Muscle layer of duodenum (tissue), 2 donors: Measurements from ENCODE around the gene SEC23B.

Experiments used
- H3K27ac ChIP-seq: one replicate; pipeline ENCODE4 v1.7.0; 2013; ENCODE audit warnings: mild to moderate bottlenecking, low read length
- H3K27me3 ChIP-seq: one replicate; pipeline ENCODE4 v1.7.0; 2013; ENCODE audit warnings: low read depth, mild to moderate bottlenecking, control low read depth, low read length
- H3K36me3 ChIP-seq, 2 donors: one replicate each; pipeline ENCODE4 v1.7.0; 2013; ENCODE audit warnings: low read length in 2 of 2, control low read depth in 1 of 2, mild to moderate bottlenecking in 1 of 2; ENCODE audit not compliant: insufficient read depth in 2 of 2, control insufficient read depth in 1 of 2
- H3K4me1 ChIP-seq, 2 donors: one replicate each; pipeline ENCODE4 v1.7.0; 2013; ENCODE audit warnings: low read length in 2 of 2, mild to moderate bottlenecking in 2 of 2, control low read depth in 1 of 2, moderate library complexity in 1 of 2; ENCODE audit not compliant: insufficient read depth in 2 of 2, control insufficient read depth in 1 of 2
- H3K4me3 ChIP-seq, 2 donors: one replicate each; pipeline ENCODE4 v1.7.0; 2013; ENCODE audit warnings: low read length in 2 of 2, low read depth in 1 of 2, mild to moderate bottlenecking in 1 of 2
- H3K9me3 ChIP-seq, 2 donors: one replicate each; pipeline ENCODE4 v1.7.0; 2013; ENCODE audit warnings: low read length in 2 of 2, control low read depth in 1 of 2, mild to moderate bottlenecking in 1 of 2; ENCODE audit not compliant: control insufficient read depth in 1 of 2
- donor health status: healthy.

Gene SEC23B

GRCh38 chr20:18507218-18508191, at the start of gene SEC23B:
TSS of gene SEC23B (plus strand) at chr20:18507940. CDS start at chr20:18510836, 2,896 bp downstream.
- peak within 1 kb of the TSS; percentile 98 for H3K27ac ChIP-seq
- H3K36me3 ChIP-seq: peaks cover 3 to 11% of the 10 kb centered on the region in 2 donors
- peak within 1 kb of the TSS; percentile 81 to 99 for H3K4me3 ChIP-seq
- H3K27me3 ChIP-seq: no peaks in the 10 kb centered on the region
- peaks cover 7 to 11% of the 10 kb centered on the region in 2 donors for H3K4me1 ChIP-seq
- H3K9me3 ChIP-seq: no peaks in the 10 kb centered on the region

GRCh38 chr20:18465536-18466200, 42.1 kb upstream of the SEC23B start:
- Histone ChIP-seq H3K27me3 (no peaks in the 10 kb centered on the region), H3K4me3 (peak overlapping the region in 1 of 2 donors; percentile 100), H3K27ac (no peak overlapping the region), H3K9me3 (no peaks in the 10 kb centered on the region), H3K4me1 (peaks cover 0 to 23% of the 10 kb centered on the region in 2 donors), H3K36me3 (peaks cover 0 to 11% of the 10 kb centered on the region in 2 donors)

- Histone ChIP-seq H3K27me3 (no peaks in the 10 kb centered on the region), H3K27ac (no peak overlapping the region), H3K9me3 (no peaks in the 10 kb centered on the region), H3K4me1 (peaks cover 0 to 23% of the 10 kb centered on the region in 2 donors), H3K4me3 (peak overlapping the region; percentile 78 to 100), H3K36me3 (peaks cover 5 to 20% of the 10 kb centered on the region in 2 donors)
Measured at GRCh38 chr20:18466574-18466893, 41.2 kb upstream of the SEC23B start.

- H3K4me1 ChIP-seq: peaks cover 0 to 23% of the 10 kb centered on the region in 2 donors
- H3K27ac ChIP-seq: peak within 1 kb of the TSS; percentile 90
Measured at GRCh38 chr20:18466894-18467730, 40.6 kb upstream of the SEC23B start, which contains the start of the genes DZANK1 and POLR3F. TSS of gene DZANK1 (minus strand) at chr20:18467030. CDS start at chr20:18465358, 1,672 bp downstream. TSS of gene POLR3F (plus strand) at chr20:18467390. CDS start at chr20:18467507, 117 bp downstream.

GRCh38 chr20:18477218-18477617, 30.5 kb upstream of the SEC23B start:
- peaks cover 36 to 63% of the 10 kb centered on the region in 2 donors for H3K36me3 ChIP-seq
- no peak overlapping the region for H3K4me3 ChIP-seq
- no peaks in the 10 kb centered on the region for H3K4me1 ChIP-seq
- H3K9me3 ChIP-seq: no peaks in the 10 kb centered on the region
- no peak overlapping the region for H3K27ac ChIP-seq
- no peaks in the 10 kb centered on the region for H3K27me3 ChIP-seq

More at GRCh38 chr20:18466894-18467730, 40.6 kb upstream of the SEC23B start, which contains the start of the genes DZANK1 and POLR3F:
- Histone ChIP-seq H3K36me3 (peaks cover 5 to 25% of the 10 kb centered on the region in 2 donors), H3K9me3 (no peaks in the 10 kb centered on the region), H3K27me3 (no peaks in the 10 kb centered on the region), H3K4me3 (peak within 1 kb of the TSS; percentile 78 to 100)

- Histone ChIP-seq H3K27ac (no peak overlapping the region), H3K9me3 (no peaks in the 10 kb centered on the region), H3K27me3 (no peaks in the 10 kb centered on the region), H3K36me3 (peaks cover 42 to 69% of the 10 kb centered on the region in 2 donors), H3K4me3 (no peak overlapping the region), H3K4me1 (no peaks in the 10 kb centered on the region)
Measured at GRCh38 chr20:18477821-18478220, 29.9 kb upstream of the SEC23B start.

- Histone ChIP-seq H3K27ac (no peak overlapping the region), H3K4me1 (no peaks in the 10 kb centered on the region), H3K27me3 (no peaks in the 10 kb centered on the region), H3K4me3 (no peak overlapping the region), H3K36me3 (peaks cover 43 to 65% of the 10 kb centered on the region in 2 donors), H3K9me3 (no peaks in the 10 kb centered on the region)
Measured at GRCh38 chr20:18481596-18481995, 26.1 kb upstream of the SEC23B start.

- Histone ChIP-seq H3K27me3 (no peaks in the 10 kb centered on the region), H3K27ac (no peak overlapping the region), H3K9me3 (no peaks in the 10 kb centered on the region), H3K36me3 (peaks cover 39 to 50% of the 10 kb centered on the region in 2 donors), H3K4me1 (no peaks in the 10 kb centered on the region), H3K4me3 (no peak overlapping the region)
Measured at GRCh38 chr20:18488301-18488700, 19.4 kb upstream of the SEC23B start.

GRCh38 chr20:18496042-18496441, 11.7 kb upstream of the SEC23B start:
- H3K9me3 ChIP-seq: no peaks in the 10 kb centered on the region
- H3K27ac ChIP-seq: no peak overlapping the region
- H3K4me3 ChIP-seq: peak overlapping the region; percentile 86 to 91
- peaks cover 13% of the 10 kb centered on the region in 2 donors for H3K36me3 ChIP-seq
- H3K27me3 ChIP-seq: no peaks in the 10 kb centered on the region
- H3K4me1 ChIP-seq: peaks cover 5 to 19% of the 10 kb centered on the region in 2 donors

GRCh38 chr20:18496740-18497592, 10.8 kb upstream of the SEC23B start, which contains the start of gene RBBP9:
TSS of gene RBBP9 (minus strand) at chr20:18497225. CDS start at chr20:18497167, 58 bp downstream.
- H3K4me1 ChIP-seq: peaks cover 5 to 19% of the 10 kb centered on the region in 2 donors
- H3K27ac ChIP-seq: peak within 1 kb of the TSS; percentile 8
- peaks cover 13% of the 10 kb centered on the region in 2 donors for H3K36me3 ChIP-seq
- H3K4me3 ChIP-seq: peak within 1 kb of the TSS; percentile 86 to 91
- H3K27me3 ChIP-seq: no peaks in the 10 kb centered on the region
- no peaks in the 10 kb centered on the region for H3K9me3 ChIP-seq
